DMS 273 (cell line): Measurements from ENCODE around the gene OR8D2.

Source experiments
- DNase-seq: peaks from one replicate; lab custom pipeline; 2025; ENCODE audit not compliant: unreplicated experiment; lab: John Stamatoyannopoulos, UW

OR8D2 gene

GRCh38 chr11:124320097-124320496 is at the start of gene OR8D2:
Gene OR8D2 (minus strand): TSS chr11:124320197. CDS start chr11:124320197, 0 bp downstream.
- DNase-seq = no peak

- no peak for DNase-seq
These were observed 39.6 kb upstream of the OR8D2 start for GRCh38 chr11:124359566-124359965.

GRCh38 chr11:124346311-124346955 is 26.4 kb upstream of the OR8D2 start:
- DNase-seq = no peak

GRCh38 chr11:124344346-124344745 is 24.3 kb upstream of the OR8D2 start:
- no peak for DNase-seq

GRCh38 chr11:124340142-124340447 is 20.1 kb upstream of the OR8D2 start:
- DNase-seq = no peak

GRCh38 chr11:124339396-124340141 is 19.6 kb upstream of the OR8D2 start:
- no peak for DNase-seq

- DNase-seq = no peak
These were observed 11.9 kb upstream of the OR8D2 start for GRCh38 chr11:124331873-124332272.

GRCh38 chr11:124329787-124330478 is 9.9 kb upstream of the OR8D2 start:
- DNase-seq = no peak

GRCh38 chr11:124327775-124328174 is 7.8 kb upstream of the OR8D2 start:
- no peak for DNase-seq

- no peak for DNase-seq
These were observed 2.4 kb upstream of the OR8D2 start for GRCh38 chr11:124322356-124322755.

- DNase-seq = no peak
These were observed 4.9 kb downstream of the OR8D2 start for GRCh38 chr11:124315052-124315451.

- no peak for DNase-seq
These were observed 6.1 kb downstream of the OR8D2 start, which contains the start of gene OR8D1 for GRCh38 chr11:124313849-124314248. Gene OR8D1 (minus strand): TSS chr11:124313949. CDS start chr11:124310766, 3,183 bp downstream.

- DNase-seq = no peak
These were observed 6.9 kb downstream of the OR8D2 start for GRCh38 chr11:124313131-124313530.

GRCh38 chr11:124311670-124312069 is 8.3 kb downstream of the OR8D2 start:
- no peak for DNase-seq

- DNase-seq = no peak
These were observed 8.7 kb downstream of the OR8D2 start for GRCh38 chr11:124311269-124311668.

GRCh38 chr11:124310721-124311120 is 9.3 kb downstream of the OR8D2 start:
- no peak for DNase-seq

GRCh38 chr11:124307093-124307492 is 12.9 kb downstream of the OR8D2 start:
- DNase-seq = no peak

- no peak for DNase-seq
These were observed 17.5 kb downstream of the OR8D2 start for GRCh38 chr11:124302347-124303125.

- DNase-seq = no peak
These were observed 18.4 kb downstream of the OR8D2 start for GRCh38 chr11:124301548-124301947.

GRCh38 chr11:124297921-124298320 is 22.1 kb downstream of the OR8D2 start:
- DNase-seq = no peak

- no peak for DNase-seq
These were observed 24.0 kb downstream of the OR8D2 start for GRCh38 chr11:124296016-124296415.
